ENCODE measurements around the gene SLC47A1.

Gene SLC47A1

DNA sequence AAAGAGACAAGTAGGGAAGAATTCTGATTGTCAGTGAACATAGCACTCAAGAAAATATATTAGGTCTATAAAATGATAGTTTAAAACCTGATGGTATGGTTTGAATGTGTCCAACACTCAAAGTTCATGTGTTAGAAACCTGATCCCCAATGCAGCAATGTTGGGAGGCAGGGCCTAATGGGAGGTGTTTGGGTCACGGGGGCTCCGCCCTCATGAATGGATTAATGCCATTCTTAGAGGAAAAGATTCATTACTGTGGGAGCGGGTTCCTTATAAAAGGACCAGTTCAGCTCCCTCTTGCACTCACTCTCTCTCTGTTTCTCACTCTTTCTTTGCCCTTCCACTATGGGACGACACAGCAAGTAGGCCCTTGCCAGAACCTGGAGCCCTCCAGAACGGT lies 41.5 kb upstream of the SLC47A1 start:
- DNase-seq (ENCODE audit: low read depth) = no peak
- no peak for TF ChIP-seq POLR2A (IDR thresholded peaks at IDR 0.05; ENCODE audit: extremely low read depth, insufficient read length)
- TF ChIP-seq, protein P1, sequence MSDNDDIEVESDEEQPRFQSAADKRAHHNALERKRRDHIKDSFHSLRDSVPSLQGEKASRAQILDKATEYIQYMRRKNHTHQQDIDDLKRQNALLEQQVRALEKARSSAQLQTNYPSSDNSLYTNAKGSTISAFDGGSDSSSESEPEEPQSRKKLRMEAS (IDR thresholded peaks at IDR 0.05; ENCODE audit: low read depth, low read length) = no peak
- TF ChIP-seq, protein P2, sequence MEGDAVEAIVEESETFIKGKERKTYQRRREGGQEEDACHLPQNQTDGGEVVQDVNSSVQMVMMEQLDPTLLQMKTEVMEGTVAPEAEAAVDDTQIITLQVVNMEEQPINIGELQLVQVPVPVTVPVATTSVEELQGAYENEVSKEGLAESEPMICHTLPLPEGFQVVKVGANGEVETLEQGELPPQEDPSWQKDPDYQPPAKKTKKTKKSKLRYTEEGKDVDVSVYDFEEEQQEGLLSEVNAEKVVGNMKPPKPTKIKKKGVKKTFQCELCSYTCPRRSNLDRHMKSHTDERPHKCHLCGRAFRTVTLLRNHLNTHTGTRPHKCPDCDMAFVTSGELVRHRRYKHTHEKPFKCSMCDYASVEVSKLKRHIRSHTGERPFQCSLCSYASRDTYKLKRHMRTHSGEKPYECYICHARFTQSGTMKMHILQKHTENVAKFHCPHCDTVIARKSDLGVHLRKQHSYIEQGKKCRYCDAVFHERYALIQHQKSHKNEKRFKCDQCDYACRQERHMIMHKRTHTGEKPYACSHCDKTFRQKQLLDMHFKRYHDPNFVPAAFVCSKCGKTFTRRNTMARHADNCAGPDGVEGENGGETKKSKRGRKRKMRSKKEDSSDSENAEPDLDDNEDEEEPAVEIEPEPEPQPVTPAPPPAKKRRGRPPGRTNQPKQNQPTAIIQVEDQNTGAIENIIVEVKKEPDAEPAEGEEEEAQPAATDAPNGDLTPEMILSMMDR (IDR thresholded peaks at IDR 0.05; ENCODE audit: low read depth, low read length) = no peak
- no peak for TF ChIP-seq MYC (IDR thresholded peaks at IDR 0.05; ENCODE audit: low read depth, low read length)
- H3K4me3 ChIP-seq (ENCODE audit: low read depth, low read length) = no peak overlapping the region

DNA sequence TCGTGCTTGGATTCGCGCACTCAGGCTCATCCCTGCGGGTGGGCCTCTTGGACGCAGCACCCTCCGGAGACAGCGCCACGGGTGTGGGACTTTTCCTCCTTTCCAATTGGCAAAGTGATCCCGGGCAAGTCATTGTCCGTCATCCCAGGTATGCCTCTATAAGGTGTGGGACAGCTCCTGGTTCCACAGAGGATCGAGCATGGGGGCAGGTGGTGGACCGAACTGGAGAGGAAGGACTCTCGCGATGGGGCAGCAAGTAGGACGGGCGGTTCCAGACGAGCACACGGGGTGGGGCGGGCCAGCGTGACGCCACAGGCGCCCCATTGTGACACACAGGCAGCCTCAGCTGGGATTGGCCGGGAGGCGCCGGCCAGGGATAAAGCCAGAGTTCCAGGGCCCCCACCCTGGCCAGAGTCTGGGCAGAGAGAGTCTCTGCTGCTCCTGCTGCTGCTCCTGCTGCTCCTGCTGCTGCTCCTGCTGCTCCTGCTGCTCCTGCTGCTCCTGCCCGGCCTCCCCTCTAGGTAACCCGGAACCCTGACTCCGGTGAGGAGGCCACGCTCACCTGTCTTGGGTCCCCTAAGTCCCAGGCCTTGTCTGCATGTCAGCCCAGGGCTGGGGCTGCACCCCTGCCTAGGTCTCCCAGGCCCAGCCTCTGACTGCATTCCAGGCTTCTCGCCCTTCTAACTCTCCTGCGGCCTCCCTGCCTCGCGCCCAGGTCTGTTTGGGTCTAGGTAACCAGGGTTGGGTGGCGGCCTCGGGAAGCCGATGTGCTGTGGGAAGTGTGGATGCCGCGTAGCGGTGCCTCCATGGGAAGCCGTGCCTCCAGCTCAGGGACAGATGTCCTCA lies 38.5 kb upstream of the SLC47A1 start:
- no peak overlapping the region for H3K4me3 ChIP-seq (ENCODE audit: low read depth, low read length)
- no peak for DNase-seq (ENCODE audit: low read depth)
- TF ChIP-seq, protein P1 (IDR thresholded peaks at IDR 0.05; ENCODE audit: low read depth, low read length) = no peak
- TF ChIP-seq, protein P2 (IDR thresholded peaks at IDR 0.05; ENCODE audit: low read depth, low read length) = no peak
- TF ChIP-seq POLR2A (IDR thresholded peaks at IDR 0.05; ENCODE audit: extremely low read depth, insufficient read length) (no peak), MYC (IDR thresholded peaks at IDR 0.05; ENCODE audit: low read depth, low read length) (no peak)

DNA sequence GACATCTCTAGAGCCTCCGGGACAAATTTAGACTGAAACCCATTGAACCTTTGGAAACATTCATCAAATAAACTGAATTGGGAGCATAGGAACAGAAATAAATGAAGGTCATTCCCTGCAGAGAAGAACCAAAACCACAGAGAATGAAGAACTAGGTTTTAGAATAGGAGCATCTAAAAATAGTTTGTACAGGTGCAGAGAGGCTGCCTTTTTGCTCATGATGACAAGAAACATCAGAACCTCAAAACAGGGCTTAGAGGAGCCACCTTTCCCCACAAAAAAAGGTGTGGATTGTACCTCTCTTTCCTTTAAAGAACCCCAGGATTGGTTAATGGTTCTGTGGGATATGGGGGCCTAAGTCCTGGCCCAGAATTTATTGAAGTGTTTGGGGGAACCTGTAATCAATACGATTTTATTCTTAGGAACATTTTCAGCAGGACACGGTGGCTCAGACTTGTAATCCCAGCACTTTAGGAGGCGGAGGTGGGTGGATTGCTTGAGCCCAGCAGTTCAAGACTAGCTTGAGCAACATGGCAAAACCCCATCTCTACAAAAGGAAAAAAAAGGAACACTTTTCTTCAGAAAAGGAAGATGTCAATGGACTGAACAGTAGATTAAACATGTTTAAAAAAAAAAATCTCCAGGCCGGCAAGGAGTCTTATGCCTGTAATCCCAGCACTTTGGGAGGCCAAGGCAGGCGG lies 37.7 kb upstream of the SLC47A1 start:
- no peak for DNase-seq (ENCODE audit: low read depth)
- TF ChIP-seq POLR2A (IDR thresholded peaks at IDR 0.05; ENCODE audit: extremely low read depth, insufficient read length) (no peak), MYC (IDR thresholded peaks at IDR 0.05; ENCODE audit: low read depth, low read length) (no peak)
- TF ChIP-seq, protein P2 (IDR thresholded peaks at IDR 0.05; ENCODE audit: low read depth, low read length) = no peak
- TF ChIP-seq, protein P1 (IDR thresholded peaks at IDR 0.05; ENCODE audit: low read depth, low read length) = no peak

DNA sequence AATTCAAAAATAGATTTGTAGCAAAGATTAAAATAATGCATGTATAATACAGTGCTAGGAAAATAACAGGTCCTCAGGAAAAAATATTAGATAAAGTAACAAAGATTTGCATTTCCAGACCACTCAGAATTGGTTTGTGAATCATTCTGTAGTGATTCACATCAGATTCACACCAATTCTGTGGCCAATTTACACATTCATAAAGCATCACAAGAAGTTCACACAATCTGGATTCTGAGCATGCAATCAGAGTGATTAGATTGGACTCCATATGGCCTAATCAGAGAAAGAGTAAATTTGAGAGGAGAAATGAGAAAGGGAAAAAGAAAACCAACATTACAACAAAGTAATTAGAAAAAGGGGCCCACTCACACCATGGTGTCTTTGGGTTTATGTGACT lies 36.0 kb upstream of the SLC47A1 start:
- TF ChIP-seq, protein P2 (IDR thresholded peaks at IDR 0.05; ENCODE audit: low read depth, low read length) = no peak
- TF ChIP-seq, protein P1 (IDR thresholded peaks at IDR 0.05; ENCODE audit: low read depth, low read length) = no peak
- TF ChIP-seq POLR2A (IDR thresholded peaks at IDR 0.05; ENCODE audit: extremely low read depth, insufficient read length) = no peak
- no peak for TF ChIP-seq MYC (IDR thresholded peaks at IDR 0.05; ENCODE audit: low read depth, low read length)
- H3K4me3 ChIP-seq (ENCODE audit: low read depth, low read length) = no peak overlapping the region
- DNase-seq (ENCODE audit: low read depth) = no peak

More for the DNA sequence above, 37.7 kb upstream of the SLC47A1 start:
- H3K4me3 ChIP-seq (ENCODE audit: low read depth, low read length) = no peak overlapping the region

DNA sequence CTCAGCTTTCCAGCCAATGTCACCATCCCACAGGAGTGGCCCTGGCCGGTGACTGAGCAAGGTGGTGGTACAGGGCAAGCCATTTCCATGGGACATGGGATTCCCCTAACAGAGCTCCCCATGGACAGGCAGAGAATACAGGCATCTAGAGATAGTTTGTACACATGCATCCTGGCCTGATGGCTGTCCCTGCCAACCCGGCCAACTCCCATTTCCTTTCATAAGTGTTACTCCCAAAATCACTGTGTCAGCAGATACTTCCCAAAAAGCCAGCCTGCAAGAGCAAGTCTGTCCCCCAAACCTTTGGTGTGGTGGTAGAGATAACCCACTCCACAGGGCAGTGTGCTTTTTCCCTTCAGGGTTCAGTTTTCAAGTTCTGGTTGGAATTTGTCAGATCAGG lies 32.4 kb upstream of the SLC47A1 start:
- no peak for TF ChIP-seq POLR2A (IDR thresholded peaks at IDR 0.05; ENCODE audit: extremely low read depth, insufficient read length)
- no peak for TF ChIP-seq MYC (IDR thresholded peaks at IDR 0.05; ENCODE audit: low read depth, low read length)
- TF ChIP-seq, protein P2 (IDR thresholded peaks at IDR 0.05; ENCODE audit: low read depth, low read length) = no peak
- TF ChIP-seq, protein P1 (IDR thresholded peaks at IDR 0.05; ENCODE audit: low read depth, low read length) = no peak
- no peak overlapping the region for H3K4me3 ChIP-seq (ENCODE audit: low read depth, low read length)
- no peak for DNase-seq (ENCODE audit: low read depth)

Data from NB4 (cell line).